A673 (cell line): ENCODE data around the gene USP40.

Experiments
- EZH2 ChIP-seq: fragments of 200-600 bp; sonication (generic); IDR thresholded peaks from 2 replicates; pipeline ENCODE4 v1.6.1; 2017; ENCODE audit warnings: borderline replicate concordance, low read depth, mild to moderate bottlenecking, mixed read lengths, antibody characterized with exemption, low read length; ENCODE audit not compliant: poor library complexity, severe bottlenecking
- TF ChIP-seq, protein P1 (sequence below): fragments of 300-800, 200-600 bp; sonication (generic); conservative IDR thresholded peaks from 2 replicates; pipeline ENCODE4 v1.5.1; 2017; ENCODE audit warnings: low read depth, mild to moderate bottlenecking, antibody characterized with exemption, low read length, moderate library complexity, mixed read lengths

DNA sequence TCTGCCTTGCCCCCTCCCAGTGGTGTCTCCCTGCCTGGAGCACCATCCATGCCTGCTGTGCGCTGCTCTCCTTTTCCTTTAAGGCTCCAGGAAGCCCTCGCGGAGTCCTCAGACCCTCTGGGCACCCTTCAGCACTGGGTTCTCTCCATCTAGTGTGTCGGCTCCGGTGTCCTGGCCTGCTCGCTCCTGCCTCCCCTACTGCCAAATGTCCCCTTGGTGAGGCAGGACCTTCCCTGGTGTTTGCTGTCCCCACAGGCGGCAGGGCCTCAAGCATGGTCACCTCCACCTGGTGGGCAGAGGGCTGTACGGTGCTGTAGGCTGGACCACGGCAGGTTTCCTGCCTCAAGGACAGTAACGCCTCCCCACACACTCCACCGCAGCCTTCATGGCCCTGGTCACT lies 122.1 kb downstream of the USP40 start:
- TF ChIP-seq, protein P1, sequence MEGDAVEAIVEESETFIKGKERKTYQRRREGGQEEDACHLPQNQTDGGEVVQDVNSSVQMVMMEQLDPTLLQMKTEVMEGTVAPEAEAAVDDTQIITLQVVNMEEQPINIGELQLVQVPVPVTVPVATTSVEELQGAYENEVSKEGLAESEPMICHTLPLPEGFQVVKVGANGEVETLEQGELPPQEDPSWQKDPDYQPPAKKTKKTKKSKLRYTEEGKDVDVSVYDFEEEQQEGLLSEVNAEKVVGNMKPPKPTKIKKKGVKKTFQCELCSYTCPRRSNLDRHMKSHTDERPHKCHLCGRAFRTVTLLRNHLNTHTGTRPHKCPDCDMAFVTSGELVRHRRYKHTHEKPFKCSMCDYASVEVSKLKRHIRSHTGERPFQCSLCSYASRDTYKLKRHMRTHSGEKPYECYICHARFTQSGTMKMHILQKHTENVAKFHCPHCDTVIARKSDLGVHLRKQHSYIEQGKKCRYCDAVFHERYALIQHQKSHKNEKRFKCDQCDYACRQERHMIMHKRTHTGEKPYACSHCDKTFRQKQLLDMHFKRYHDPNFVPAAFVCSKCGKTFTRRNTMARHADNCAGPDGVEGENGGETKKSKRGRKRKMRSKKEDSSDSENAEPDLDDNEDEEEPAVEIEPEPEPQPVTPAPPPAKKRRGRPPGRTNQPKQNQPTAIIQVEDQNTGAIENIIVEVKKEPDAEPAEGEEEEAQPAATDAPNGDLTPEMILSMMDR, result no peak
- no peak for TF ChIP-seq EZH2
